Measurements from ENCODE around the gene FRMD4A.
"Not testable (repeated sequence)": the region's sequence is repeated elsewhere in the genome, so short reads cannot be mapped to it uniquely, and the experiment has no call there.

The FRMD4A gene

GRCh38 chr10:13971601-13972475 lies 358.9 kb downstream of the FRMD4A start:
- DNase-seq = no peak

DNA sequence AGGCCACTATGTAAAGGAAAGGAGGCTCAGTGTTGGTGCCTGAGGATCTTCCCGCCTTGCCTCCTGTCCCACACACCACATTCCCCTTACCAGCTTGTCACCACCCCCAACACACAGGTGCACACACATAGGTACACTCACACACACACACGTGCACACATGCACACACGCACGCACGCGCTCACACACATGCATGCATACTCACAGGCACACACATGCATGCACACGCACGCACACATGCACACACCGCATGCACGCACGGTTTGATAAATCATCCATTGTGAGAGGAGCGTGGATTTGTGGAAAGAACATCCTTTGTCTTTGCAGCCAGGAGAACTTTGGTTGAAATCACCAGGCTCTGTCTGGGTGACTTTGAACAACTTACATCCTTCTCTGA lies 359.8 kb downstream of the FRMD4A start:
- no peak for DNase-seq

DNA sequence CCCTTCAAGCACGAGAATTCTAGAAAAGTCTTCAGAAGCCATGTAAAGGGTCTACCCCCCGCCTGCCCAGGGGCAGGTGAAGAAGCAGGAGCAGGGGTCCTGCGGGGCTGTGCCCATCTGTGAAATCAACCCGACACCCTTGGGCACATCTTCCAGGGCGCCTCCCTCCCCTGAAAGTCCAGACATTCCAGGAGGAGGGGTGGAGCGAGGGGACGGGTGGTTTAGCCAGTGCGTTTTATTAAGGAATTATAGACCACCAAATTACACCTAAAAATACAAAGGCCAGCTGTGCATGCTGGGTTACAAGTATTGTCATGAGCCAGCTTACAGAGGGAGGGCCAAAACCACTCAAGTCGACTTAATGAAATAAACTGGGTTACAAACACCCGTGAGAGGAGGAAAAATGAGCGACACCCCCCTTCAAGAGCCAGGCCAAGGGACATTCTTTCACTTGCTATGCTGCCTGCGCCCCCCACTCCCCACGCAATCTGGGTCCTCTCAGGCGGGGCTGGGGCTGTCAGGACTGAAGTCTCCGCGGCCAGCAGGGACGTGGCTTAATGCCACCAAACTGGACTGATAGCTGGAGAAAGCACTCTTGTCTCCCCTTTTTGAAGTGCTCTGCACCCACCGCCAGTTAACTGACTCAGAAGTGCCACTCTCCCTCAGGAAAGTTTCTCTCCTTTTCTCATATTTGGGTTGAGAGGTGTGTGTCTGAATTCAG lies 360.3 kb downstream of the FRMD4A start:
- no peak for DNase-seq

DNA sequence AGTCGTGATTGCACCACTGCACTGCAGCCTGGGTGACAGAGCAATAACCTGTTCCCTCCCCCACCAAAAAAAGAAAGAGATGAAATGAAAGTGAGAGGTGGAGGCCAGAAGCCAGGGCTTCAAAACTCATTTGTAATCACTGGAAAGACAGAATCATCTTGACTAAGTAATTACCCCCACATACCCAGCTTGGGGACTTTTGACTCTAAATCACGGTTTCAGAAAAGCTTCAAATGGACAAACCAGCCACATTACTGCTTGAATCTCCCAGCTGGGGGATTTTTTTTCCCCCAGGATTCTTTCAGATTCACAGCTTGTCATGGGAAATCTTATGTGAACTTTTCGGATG lies 361.0 kb downstream of the FRMD4A start:
- DNase-seq = no peak

GRCh38 chr10:13969118-13969791 lies 361.5 kb downstream of the FRMD4A start:
- no peak for DNase-seq

DNA sequence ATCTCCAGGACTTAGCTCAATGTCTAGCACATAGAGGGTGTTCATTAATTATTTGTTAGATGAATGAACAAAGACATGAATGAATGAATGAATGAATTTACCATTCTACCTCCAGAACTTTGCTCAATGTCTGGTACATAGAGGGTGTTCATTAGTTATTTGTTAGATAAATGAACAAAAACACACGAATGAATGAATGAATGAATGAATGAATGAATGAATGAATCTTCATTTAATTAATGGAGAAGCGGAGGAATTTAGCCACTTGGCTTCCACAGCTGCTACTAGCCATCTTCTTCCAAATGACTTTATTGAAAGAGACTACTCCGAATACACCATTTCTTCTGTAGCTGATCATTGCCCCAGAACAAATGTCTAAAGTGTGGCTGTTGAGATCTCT lies 368.9 kb downstream of the FRMD4A start:
- no peak for DNase-seq

GRCh38 chr10:13961097-13961496 lies 369.6 kb downstream of the FRMD4A start:
- DNase-seq = no peak

- no peak for DNase-seq
Observed at GRCh38 chr10:13960603-13961002, 370.1 kb downstream of the FRMD4A start.

DNA sequence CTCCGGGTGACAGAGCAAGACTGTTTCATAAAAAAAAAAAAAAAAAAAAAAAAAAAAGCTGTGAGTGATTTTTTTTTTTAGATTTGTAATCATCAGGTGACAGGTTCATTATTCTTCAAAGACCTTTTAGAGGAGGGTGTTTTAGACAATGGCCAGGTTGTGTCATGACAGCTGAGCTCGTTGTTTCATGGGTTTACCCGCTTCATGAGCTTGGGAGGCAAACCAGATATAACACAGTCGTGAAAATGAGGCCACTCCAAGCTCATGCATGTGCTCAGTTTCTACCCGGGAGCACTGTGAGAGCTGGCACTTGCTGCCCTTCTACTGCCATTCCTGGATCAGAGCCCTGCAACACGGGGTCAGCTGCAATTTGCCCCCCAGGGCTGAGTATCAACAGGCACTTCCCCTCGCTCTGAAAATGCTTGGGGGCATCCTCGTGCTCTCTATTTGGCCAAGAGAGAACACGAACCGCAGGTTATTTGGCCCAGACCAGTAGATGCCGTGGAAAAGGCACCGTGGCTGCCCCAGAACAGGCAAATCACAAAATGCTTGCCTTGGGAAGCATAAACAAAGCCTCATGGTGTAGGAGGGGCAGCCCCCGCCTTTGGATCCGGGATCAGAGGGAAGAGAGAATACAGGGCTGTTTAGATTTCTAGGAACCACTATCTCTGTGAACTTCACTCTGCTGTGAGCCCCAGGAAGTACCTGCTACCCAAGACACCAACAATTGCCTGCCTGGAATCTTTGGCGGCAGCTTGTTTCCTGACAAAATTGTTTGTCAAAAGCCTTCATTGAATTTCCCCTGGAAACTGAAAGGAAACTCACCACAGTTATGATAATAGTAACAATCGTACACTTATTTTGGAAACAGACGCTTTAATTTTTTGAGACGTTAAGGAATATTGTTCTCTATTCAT lies 371.0 kb downstream of the FRMD4A start:
- no peak for DNase-seq

DNA sequence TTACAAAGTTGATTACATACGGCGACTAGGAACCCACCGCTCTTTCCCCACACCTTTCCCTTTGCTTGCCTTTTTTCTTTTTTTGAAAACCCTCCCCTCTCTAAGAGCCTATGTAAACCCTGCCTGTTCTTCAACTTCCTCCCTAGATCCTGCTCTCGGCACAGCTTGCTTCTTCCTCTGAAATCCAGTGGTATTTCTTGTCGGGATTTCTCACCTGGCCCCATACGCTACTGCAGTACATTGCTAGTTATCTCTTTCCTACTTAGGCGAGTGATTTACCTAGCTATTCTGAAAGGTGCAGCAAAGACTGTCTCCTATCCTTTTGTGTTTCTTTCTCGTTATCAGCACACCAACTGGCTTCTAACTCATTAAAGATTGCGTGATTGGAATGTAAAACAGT lies 372.9 kb downstream of the FRMD4A start:
- no peak for DNase-seq

DNA sequence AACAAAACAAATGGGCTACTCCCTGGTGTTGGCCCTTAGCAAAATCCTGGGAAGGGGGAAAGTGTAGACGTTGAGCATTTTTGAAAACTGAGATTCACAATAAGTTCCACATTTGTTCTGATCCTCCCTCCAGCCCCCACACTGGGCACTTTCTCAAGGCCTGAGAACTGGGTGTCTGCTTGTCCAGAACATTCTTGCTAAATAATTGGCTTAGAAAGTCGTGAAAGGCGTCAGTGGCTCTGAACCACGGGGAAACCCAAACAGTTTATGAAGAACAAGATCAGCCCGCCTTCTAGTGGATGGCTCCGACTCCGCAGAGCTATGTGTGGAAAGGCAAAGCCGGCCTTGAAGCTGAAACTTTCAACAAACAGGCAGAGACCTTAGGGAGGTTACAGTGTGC lies 373.9 kb downstream of the FRMD4A start:
- DNase-seq = no peak

DNA sequence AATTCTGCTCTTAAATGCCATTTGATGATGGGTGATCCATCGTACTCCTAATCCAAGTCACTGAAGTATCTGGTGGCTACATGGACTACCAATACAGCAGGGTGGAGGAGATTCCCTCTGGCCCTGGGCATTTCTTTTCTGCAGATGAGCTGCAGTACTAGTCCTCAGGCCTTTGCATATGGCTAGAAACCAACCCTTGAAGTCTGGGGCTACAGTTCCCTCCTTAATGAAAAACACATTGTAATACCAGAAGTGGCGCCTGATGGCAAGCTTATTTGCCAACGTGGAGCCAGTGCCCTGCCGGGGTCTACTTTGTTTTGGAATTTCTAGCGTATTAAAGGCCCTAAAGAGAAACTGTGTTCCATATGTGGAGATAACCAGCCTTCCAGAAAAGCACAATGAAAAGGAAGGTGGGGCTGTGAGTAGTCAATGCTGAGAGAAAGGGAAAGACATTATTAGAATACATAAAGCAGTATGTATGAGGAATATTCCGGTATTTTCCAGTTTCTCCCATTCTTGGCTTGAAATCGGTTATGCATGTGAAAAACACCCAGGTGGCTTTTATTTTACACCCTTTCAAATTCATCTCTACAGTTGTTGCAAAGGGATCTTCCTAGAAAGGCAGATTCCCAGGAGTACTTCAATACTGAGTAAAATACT lies 375.2 kb downstream of the FRMD4A start:
- DNase-seq = no peak

DNA sequence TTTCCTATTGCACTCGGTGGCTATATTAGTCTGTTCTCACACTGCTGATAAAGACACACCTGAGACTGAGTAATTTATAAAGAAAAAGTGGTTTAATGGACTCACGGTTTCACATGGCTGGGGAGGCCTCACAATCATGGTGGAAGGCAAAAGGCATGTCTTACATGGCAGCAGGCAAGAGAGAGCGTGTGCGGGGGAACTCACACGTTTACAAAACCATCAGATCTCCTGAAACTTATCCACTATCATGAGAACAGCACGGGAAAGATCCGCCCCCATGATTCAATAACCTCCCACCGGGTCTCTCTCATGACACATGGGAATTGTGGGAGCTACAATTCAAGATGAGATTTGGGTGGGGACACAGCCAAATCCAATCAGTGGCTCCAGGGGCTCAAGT lies 376.5 kb downstream of the FRMD4A start:
- not testable (repeated sequence) for DNase-seq

DNA sequence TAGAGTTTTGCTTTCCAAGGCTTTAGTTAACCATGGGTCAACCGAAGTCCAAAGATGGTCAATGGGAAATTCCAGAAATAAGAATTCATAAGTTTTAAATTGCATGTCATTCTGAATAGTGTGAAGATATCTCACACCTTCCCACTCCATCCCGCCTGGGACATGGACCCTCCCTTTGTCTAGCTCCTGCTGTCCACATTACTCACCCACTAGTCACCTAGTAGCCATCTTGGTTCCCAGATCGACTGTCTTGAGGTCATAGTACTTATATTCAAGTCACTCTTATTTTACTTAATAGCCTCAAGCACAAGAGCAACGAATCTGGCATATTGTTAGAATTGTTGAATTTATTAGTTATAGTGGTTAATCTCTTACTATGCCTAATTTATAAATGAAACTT lies 377.4 kb downstream of the FRMD4A start:
- no peak for DNase-seq

- DNase-seq = no peak
Observed at GRCh38 chr10:13950543-13950939, 380.2 kb downstream of the FRMD4A start.

GRCh38 chr10:13949844-13950542 lies 380.7 kb downstream of the FRMD4A start:
- no peak for DNase-seq

DNA sequence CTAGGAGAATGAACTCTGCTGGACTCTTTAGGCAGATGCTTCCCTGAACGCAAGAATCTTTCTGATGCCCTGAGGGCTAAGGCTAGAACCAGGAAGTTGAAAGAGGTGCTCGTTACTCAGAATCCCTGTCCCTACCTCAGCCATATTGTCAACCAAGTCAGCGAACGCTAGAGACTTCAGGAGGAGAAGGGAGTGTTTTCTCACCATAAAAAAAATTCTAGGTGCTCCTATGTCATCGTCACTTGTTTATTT lies 384.6 kb downstream of the FRMD4A start:
- no peak for DNase-seq

GRCh38 chr10:13945390-13946208 lies 385.1 kb downstream of the FRMD4A start:
- no peak for DNase-seq

DNA sequence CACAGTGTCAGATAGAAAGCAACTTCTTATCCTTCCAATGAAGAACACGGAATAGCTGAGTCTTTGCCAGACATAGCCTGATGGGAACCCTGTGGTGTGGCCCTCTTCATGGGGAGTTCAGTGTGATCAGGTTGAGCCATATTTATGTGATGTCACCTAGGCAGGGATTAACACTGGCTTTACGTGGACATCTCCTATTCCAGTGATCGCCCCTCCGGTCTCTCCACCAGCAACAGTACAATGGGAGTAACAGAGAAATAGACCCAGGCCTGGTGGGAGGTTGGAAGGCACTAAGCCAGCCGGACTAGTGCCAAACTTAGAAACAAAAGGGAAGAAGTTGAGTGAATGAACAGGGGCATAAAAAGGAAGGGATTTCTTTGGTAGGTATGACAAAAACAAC lies 385.9 kb downstream of the FRMD4A start:
- DNase-seq = no peak

GRCh38 chr10:13943735-13944398 lies 386.9 kb downstream of the FRMD4A start:
- DNase-seq = no peak
